Suppressor macrophage (primary cell): Measurements from ENCODE around the gene BTBD7.
A peak's percentile ranks its signal among the peaks of the same experiment; 100 is the strongest.

Experiments
- DNase-seq, 4 experiments: peaks; one replicate each; pipeline ENCODE4 v3.0.0-alpha.2; 2020 to 2022

Gene BTBD7

DNA sequence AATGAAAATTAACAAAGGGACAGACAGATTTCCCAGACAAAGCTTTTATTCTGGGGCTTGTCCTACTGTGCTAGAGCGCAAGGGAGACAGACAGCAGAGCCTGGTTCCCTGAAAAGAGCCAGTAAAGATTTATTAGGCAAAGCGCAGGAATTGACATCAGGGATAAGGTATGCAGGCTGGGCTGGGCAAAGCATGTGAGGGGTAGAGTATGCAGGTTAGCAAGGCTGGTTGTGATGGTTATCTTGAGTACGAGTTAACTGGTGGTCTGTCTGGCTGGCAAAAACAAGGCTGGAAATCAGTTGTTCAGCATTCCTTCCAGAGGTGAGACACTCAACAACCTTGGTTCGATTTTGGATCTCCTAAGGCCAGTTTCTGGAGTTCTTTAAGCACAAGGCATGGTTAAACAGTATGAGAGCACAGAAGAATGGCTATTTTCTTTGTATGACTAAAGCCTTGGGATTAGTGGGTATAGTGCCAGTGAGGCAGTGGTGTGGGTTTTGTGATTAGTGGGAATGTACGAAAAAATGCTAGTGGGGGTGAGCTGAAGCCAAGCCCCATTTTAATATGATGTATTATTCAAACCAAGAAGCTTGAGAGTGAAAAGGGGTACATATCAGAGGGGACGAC is 30.9 kb downstream of the BTBD7 start:
- DNase-seq, result no peak

DNA sequence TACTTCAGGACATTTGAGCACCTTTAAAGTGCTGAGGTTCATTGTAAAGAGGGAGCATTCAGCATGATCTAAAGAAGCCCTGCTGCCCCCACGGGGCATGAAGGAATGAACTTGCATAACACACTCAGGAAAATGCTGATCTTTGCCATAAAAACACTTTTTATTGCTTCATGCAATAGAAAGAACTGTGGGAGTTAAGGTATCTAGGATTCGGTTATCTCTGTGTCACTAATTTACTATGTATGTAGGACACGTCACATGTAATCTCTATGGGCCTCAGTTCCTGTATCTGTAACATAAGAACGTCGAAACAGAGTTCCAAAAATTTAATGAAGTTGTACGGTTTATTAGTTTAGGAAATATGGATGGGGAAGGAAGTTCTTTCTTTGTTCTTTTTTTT is 33.0 kb downstream of the BTBD7 start:
- DNase-seq, result peak; percentile 17 to 63 (median 44)

DNA sequence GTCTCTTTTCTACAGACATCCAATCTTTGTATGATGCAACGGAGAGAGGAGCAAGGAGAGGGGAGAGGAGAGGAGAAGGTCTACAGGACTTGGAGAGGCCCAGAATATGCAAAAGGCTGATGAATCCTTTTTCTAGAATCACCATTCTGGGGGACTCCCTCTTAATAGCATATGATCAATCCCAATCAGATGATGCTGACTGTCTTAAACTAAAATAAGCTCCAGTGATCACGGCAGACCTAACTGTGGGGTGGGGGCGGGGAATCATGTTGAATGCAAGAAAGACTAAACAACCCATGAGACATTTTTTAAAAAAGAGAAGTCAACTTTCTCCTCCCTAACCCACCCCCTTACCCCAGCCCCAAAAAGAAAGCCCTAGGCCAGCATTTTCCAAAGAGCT is 33.4 kb downstream of the BTBD7 start:
- DNase-seq, result peak; percentile 30 to 67 (median 53)

DNA sequence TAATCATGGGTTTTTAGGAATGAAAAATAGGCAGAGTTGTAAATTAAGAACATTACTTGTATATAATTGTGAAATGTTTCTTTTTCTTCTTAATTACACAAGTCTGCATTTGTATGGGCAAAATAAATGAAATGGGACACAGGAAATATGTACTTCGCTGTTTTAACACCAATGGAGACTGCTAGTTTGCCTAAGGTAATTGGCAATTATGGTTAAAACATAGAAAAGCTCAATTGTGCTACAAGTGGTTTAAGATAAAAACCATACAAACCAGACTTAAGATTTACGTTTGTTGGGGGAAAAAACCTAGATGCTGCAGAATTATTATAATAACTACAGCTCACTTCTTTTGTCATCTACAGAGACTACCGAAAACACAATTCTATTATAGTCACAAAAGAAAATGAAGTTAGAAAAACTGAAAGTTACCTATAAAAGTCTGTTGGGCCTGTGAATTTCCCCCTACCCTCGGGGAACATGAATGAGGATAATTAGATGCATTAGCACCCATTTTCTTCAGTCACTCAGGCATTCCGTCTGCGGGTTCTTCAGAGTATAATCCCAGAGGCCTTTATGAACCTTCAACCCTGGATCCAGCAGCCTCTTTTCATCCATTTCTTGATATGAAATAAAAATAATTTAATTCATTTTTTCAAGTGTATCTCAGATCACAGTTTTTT is 37.2 kb downstream of the BTBD7 start:
- no peak for DNase-seq

DNA sequence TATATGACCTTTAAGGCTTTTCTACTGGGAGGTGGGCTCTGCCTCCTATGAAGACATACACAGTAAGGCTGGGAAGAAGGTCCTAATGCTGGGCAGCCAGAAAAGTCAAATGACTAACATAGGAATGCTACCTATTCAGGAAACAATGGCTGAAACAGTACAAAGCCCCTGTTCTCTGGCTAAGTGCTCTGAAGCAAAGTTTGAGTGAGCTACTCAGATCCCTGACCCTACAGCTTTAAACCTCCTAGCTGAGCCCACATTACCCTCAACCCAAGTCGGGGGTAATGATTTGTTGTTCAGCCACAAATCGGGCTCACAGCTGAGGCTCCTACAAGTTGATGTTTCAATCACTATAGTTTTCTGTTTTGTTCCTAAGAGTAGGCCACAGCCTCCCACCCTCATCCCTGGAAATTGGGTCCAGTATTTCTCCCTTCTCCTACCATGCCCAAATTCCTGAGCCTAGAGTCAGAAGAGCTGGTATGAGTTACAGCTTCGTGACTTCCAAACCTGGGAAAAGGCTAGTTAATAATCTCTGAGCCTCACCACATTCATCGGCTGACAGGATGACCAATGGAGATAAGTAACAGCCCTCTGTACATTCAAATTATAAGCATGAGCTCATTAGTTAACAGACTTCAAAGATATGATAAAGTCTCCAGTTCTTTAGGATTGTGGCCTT is 46.5 kb downstream of the BTBD7 start:
- DNase-seq, result no peak

DNA sequence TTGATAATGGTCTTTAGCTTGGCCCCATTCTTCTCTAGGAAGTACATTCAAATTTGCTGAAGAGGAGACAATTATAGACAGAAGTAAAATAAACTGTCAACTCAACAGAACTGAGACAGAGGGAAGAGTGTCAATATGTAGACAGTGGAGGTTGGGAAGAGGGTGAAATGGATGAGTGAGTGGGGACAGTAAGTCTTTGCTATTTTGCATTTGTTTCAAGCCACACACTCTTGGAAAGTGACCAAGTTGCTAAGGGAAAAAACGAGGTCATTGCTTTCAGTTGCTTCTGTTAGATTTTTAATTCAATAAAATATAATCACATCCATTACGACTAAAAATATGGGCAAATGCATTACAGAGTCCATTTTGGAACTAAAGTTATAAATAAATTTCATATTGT is 47.8 kb downstream of the BTBD7 start:
- DNase-seq, result peak in 1 of 4 experiments; percentile 28

DNA sequence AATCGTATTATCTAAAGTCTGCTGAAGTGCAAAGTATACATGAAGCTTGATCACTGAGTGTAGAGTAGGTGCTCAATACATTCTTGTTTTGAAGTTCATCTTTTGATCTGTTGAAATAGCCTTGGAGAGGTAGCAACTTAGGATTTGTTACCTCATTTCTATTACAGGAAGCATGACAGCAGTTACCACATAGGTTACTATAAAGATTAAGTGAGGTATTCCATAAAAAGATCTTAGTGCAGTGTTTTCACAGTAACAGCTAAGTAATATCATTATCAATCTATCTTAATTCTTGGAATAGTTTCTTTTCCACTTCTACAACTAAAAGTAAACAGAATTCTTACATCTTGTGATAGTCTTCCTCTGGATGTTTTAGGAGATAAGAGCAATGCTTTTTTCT is 50.9 kb downstream of the BTBD7 start:
- DNase-seq, result no peak

DNA sequence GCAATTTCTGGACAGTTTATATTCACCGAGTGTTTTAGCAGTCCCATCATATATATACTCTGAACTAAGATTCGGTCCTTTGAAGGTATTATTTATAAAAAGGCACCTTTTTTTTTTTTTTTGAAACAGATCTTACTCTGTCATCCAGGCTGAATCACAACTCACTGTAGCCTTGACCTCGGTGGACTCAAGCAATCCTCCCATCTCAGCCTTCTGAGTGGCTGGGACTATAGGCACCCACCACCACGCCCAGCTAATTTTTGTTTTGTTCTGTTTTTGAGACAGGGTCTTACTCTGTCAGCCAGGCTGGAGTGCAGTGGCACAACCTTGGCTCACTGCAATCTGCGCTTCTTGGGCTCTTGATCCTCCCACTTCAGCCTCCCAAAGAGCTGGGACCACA is 52.1 kb downstream of the BTBD7 start:
- no peak for DNase-seq

DNA sequence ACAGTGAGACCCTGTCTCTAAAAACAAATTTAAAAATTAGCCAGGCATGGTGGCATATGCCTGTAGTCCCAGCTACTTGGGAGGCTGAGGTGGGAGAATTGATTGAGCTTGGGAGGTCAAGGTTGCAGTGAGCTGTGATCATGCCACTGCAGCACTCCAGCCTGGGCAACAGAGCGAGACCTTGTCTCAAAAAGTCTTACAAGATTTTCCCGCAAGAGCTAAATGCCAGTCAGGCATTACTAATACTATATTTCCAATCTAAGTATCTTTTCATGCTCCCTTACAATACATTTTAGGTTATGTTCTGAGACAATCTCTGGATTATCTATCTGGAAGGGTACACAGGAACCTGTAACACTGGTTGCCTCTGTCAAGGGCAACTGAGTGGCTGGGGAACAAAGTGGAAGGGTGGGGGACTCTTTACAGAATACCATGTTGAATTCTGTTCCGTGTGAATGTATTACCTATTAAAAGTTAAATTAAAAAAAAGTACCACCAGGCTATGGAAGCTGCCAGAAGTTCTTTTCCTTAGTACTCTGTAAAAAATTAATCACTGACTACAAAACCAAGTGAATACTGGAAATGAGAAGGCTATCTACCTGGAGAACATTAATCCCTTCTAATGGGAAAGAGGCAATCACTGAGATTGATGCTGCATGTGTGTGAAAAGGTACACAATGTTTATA is 56.7 kb downstream of the BTBD7 start:
- no peak for DNase-seq

DNA sequence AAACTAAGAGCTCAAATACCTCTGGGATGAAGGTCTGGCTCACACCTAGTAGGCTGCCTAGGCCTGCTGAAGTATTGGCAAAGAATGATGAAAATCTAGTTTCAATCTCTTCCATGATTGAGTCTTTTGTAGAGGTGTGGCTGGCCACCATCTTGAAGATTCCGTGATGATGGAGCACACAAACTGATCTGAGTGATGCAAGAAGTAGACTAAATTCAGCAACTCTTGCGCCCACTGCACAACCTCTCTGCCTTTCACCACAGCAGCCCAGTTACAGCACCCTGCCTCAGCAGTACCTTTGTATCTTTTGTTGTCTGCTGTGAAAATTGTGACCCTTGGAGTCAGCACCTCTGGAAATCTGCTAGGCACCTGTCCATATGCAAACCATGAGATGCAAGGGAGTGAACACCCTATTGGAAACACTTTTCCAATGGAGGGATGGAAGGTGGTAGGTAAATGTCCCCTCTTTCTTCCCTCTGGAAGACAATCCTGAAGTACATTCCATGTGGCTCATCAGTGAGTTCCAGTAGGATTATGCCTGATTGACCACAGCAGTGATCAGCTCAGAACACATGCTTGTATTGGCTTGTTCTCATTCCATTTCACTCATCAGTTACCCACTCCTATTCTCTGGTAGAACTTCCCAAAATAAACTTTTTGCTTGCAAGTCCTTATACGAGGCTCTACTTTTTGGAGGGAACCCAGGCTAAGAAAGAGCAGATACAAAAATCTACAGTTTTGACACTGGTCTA is 58.6 kb downstream of the BTBD7 start:
- DNase-seq, result no peak

DNA sequence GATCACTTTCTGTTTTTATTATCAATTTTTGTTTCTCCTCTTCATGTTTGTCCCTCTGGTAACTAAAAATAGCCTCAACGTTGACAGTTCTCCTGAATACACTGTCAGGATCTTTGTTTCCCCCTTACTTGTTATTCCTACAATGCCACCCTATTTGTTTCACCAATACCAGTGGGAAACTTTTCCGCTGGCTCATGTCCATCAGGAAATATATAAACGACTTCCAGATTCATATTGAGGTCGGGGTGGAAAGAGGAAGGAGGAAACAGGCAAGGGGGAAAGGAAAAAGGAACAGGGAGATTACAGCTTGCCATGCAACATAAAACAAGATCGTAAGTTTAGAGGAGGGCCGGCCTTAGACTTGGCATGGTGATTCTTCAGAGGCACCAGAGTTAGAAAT is 61.7 kb downstream of the BTBD7 start:
- peak; percentile 5 to 30 (median 20) for DNase-seq

DNA sequence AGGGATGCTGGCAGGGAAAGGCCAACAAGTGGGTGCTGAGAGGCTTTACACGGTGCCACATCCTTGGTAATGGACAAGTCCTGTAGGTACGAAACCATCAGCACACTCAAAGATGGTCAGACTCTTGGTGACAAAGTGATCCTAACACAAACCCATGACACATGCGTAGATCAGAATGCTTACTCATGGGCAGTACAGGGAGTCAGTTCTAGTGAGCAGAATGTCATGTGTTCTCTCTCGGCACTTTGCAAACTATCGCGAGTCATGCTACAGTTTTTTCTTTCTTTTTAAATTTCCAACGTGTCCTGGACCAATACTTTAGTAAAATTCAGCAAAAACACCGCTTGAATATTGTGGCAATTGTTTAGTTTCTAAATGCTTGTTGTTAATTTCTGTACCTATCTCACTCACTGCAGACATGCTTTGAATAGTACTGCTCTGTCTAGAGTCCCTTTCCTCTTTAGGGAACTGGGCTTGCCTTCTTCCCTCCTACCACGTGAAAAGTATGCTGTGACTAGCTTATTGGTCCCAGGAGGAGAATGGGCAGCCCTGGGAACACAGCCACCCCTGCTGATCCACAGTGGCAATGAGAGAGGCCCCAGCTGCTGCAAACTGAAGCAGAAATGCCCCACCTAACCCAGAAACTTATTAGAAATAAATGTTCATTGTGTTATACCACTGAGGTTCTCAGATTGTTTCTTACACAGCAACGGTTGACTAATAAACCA is 63.3 kb downstream of the BTBD7 start:
- peak; percentile 57 to 80 (median 78) for DNase-seq

DNA sequence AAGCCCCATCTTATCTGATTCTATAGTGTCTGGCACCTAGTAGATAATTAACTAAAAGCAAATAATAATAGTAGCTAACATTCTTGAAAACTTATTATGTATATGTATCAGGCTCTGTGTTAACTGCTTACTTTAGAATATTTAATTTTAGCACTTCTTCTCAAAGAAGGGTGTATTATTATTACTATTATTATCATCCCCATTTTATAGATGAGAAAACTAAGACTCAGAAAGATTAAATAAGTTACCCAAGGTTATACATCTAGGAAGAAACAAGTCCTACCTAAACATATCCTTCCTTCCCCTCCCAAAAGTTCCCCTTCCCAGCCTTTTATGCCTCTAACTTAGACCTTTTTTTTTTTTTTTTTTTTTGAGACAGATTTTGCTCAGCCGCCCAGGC is 64.4 kb downstream of the BTBD7 start:
- no peak for DNase-seq

DNA sequence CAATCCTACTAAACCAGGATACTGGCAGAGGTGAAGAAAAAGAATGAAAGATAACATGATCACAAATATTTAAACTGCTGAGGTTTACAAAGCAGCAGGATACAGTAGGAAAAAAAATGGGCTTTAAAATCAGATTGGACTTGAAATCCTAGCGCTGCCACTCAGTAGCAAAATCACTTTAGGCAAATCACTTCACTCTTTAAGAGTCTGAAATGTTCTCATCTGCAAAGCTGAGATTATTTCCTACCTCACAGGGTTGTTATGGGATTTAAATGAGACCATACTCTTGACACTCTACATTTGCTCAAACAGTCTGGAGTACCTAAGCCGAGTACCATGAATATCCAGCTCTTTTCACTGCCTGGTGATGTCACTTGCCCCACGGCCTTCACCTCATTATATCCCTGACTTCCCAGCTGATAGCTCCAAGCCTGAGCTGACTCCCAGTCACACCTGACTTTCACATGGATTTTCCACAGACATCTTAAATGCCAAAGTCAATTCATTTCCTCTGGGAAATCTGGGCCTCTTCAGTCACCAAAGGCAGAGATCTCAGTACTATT is 65.6 kb downstream of the BTBD7 start:
- no peak for DNase-seq

DNA sequence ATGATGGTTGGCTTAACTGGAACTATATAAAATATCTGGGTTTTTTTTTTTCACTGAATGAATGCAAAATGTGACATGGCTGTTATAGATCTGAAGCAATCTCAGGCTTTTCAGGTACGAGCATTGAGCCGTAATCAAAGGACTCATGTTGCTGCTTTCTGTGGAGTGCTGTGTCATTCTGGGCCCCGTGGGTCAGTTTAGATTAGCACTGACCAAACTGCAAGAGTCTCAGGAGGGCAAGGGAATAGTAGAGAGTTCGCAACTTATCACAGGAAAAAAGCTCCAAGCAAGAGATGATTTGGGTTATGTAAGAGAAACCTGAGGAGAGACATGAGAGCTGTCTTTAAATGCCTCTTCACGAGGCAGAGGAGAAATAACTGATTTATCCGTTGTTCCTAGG is 66.7 kb downstream of the BTBD7 start:
- no peak for DNase-seq

DNA sequence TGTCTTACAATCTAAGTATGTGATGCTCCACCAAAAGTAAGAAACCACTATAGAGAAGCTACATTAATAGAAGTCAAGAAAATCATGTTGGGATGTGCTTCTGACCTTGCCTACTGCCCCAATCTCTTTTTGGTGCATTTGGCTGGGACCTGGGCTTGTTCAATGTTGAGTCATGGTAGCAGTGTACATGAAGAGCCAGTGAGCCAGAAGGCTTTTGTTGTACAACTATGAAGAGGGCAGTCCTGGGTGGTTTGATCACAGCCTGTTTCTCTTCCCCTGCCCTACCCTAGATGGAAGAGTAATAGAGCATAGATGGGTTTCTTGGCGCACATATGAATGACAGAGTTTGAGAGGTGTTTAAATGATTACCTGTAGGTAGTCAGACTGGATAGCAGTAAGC is 69.4 kb downstream of the BTBD7 start:
- DNase-seq, result no peak

DNA sequence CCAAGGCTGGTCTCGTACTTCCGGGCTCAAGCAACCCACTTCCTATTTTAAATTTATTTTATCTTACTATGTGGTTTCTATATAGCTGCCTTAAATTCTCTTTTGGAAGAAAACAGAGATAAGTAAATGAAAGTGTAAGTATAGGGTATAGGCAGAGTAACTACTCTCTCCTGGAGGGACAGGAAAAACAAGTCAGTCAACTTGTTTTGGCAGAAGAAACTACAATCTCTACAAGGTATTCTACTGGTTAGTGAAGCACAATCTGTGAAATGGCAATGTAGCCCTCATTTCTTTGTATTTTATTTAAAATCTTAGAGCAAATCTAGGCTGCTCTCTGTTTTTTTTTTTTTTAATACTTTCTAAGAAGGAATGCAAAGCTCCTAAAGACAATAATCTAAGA is 70.4 kb downstream of the BTBD7 start:
- DNase-seq, result no peak

DNA sequence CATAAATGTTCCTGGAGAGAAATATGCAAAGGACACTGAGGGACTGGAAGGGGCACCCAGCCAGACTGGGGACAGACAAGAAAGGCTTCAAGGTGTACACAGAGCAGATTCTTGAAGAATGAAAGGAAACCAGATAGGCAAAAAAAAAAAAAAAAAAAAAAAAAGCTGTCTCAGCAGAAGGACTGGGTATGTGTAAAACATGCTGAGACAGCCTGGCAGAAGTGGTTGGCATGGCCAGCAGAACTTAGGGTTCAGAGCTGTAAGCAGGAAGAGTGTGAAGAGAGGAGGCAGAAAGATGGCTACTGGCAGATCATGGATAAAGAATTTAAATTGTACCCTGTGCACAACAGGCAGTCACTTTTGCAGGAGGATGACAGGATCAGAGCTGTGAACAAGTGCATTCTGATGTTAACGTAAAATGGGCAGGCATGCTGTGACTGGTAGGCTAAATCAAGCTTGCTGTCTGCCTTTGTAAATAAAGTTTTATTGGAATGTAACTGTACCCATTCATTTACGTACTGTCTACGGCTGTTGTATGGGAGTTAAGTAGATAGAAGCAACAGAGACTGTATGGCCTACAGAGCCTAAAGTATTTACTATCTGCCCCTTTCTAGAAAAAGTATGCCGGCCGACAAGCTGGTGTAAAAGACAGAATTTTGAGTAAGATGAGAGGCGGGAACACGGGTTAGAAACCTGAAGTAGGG is 83.6 kb downstream of the BTBD7 start:
- peak in 3 of 4 experiments; percentile 13 to 42 (median 16) for DNase-seq

DNA sequence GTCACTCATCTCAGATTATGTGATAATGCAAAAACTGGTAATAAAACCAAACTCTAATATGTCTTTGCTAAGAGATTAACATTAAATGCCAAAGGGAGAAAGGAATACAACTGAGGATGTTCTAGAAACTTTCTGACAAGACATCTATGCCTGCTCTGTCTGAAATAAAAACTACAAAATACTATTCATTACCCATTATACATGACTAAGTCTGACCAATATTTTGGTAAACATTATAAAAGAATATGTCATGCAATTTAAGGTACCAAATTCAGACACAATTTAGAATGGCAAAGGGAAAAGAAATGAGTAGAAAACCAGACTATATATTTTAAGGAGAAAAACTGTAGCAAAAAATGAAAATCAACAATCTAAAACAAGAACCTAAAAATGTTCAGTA is 86.3 kb downstream of the BTBD7 start:
- DNase-seq, result no peak

DNA sequence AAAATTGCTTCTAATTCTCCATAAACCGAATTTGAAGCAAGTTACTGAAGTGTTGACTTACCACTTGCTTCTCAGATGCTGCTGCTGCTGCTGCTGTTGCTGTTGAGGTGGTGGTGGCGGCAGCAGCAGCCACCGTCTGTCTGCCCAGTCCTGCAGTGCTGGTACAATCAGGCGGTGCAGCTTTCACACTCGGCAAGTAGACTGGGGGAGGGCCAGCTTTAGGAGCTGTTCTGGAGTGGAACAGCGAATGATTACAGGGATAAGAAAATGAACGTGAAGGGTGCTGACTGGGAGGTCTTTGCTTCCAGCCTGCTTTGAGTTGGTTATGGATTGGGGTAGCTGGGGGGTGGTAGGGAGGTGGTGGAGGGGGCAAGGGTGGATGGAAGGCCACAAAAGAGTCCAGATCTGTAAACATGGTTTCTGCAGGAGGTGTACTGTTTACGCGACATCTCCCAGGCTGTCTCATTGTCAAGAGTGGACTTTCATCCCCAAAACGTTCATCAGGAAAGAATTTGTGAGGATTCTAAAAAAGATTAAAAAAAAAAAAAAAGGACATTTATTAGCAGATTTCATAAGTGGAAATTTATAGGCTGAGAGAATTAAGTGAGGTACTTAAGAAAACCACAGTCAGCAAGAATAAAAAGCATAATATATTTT is 86.9 kb downstream of the BTBD7 start:
- DNase-seq, result no peak

DNA sequence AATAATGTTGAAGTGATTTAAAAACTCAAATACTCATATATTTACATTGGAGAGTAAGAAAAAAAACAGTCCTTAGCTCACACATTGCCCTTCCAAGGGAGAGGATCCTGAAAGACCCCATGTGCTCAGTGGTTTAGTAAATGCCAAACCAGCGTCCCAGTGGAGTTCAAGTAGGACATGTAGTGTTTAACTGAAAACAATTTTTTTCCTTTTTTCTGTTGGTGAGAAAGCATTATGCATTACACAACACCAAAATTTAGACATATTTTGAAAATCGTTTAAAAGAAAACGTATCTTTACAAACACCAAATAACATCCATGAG is 92.2 kb downstream of the BTBD7 start:
- DNase-seq, result no peak
